Mammary epithelial cell (primary cell): Measurements from ENCODE around the gene NDFIP1.

Source experiments
- CTCF ChIP-seq, 2 donors: IDR thresholded peaks in 1 of 2; conservative IDR thresholded peaks in 1 of 2; 2 replicates each; pipeline ENCODE4 v1.5.1; 2011 to 2012; ENCODE audit warnings: inconsistent platforms in 2 of 2, low read length in 2 of 2, mild to moderate bottlenecking in 2 of 2, control low read depth in 1 of 2, low read depth in 1 of 2; ENCODE audit not compliant: insufficient read depth in 1 of 2; ENCODE audit errors: extremely low read depth in 1 of 2
- EZH2 ChIP-seq: IDR thresholded peaks from 2 replicates; pipeline ENCODE4 v1.6.1; 2012; ENCODE audit warnings: low read length, inconsistent platforms, borderline replicate concordance

DNA sequence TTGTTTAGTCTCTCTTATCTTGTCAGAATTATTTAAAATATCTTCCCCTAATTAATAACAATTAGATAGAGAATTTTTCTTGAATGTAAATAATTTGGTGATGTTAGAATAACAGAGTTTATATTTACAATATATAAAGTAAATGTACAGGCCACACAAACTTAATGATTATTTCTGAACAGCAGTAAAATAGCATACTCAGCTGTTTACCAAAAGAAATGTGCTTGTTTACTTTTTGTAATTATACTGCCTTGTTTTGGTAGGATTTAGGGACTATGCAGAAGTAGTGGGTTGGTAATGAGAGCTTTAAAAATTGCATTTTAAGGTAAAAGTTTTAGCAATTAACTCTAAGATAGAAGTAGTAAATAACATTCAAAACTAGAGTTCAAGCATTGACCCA, 17.4 kb downstream of the NDFIP1 start:
- TF ChIP-seq CTCF (conservative IDR thresholded peaks at IDR 0.05 in 1 of 2, IDR thresholded peaks at IDR 0.05 in 1 of 2; ENCODE audit: extremely low read depth in 1 of 2, insufficient read depth in 1 of 2, low read depth in 1 of 2, low read length in 2 of 2) (no peak), EZH2 (no peak)
